ENCODE data around the gene TRPM3.
A peak's percentile ranks its signal among the peaks of the same experiment; 100 is the strongest.

TRPM3 gene

GRCh38 chr9:70532716-70533115, 588.7 kb downstream of the TRPM3 start:
- DNase-seq (ENCODE audit: low read depth in 1 of 2, low spot score in 1 of 2) = no peak

- no peak for DNase-seq (ENCODE audit: low read depth in 1 of 2, low spot score in 1 of 2)
Measured at GRCh38 chr9:70531311-70531710, 590.1 kb downstream of the TRPM3 start.

GRCh38 chr9:70530716-70531115, 590.7 kb downstream of the TRPM3 start:
- no peak for DNase-seq (ENCODE audit: low read depth in 1 of 2, low spot score in 1 of 2)

- no peak for DNase-seq (ENCODE audit: low read depth in 1 of 2, low spot score in 1 of 2)
Measured at GRCh38 chr9:70529833-70530232, 591.6 kb downstream of the TRPM3 start.

GRCh38 chr9:70529377-70529776, 592.0 kb downstream of the TRPM3 start:
- DNase-seq (ENCODE audit: low read depth in 1 of 2, low spot score in 1 of 2) = no peak

GRCh38 chr9:70526902-70527301, 594.5 kb downstream of the TRPM3 start:
- DNase-seq (ENCODE audit: low read depth in 1 of 2, low spot score in 1 of 2) = no peak

GRCh38 chr9:70525519-70525918, 595.9 kb downstream of the TRPM3 start:
- no peak for DNase-seq (ENCODE audit: low read depth in 1 of 2, low spot score in 1 of 2)

- DNase-seq (ENCODE audit: low read depth in 1 of 2, low spot score in 1 of 2) = no peak
Measured at GRCh38 chr9:70519912-70520724, 601.3 kb downstream of the TRPM3 start.

- no peak for DNase-seq (ENCODE audit: low read depth in 1 of 2, low spot score in 1 of 2)
Measured at GRCh38 chr9:70517926-70518610, 603.4 kb downstream of the TRPM3 start.

GRCh38 chr9:70514273-70514672, 607.1 kb downstream of the TRPM3 start:
- no peak for DNase-seq (ENCODE audit: low read depth in 1 of 2, low spot score in 1 of 2)

GRCh38 chr9:70511858-70512257, 609.6 kb downstream of the TRPM3 start:
- DNase-seq (ENCODE audit: low read depth in 1 of 2, low spot score in 1 of 2) = no peak

- DNase-seq (ENCODE audit: low read depth in 1 of 2, low spot score in 1 of 2) = peak in 1 of 2 donors; percentile 3
Measured at GRCh38 chr9:70510157-70510770, 611.2 kb downstream of the TRPM3 start.

GRCh38 chr9:70506159-70506558, 615.3 kb downstream of the TRPM3 start:
- DNase-seq (ENCODE audit: low read depth in 1 of 2, low spot score in 1 of 2) = no peak

GRCh38 chr9:70504834-70505233, 616.6 kb downstream of the TRPM3 start:
- no peak for DNase-seq (ENCODE audit: low read depth in 1 of 2, low spot score in 1 of 2)

- no peak for DNase-seq (ENCODE audit: low read depth in 1 of 2, low spot score in 1 of 2)
Measured at GRCh38 chr9:70502690-70503089, 618.7 kb downstream of the TRPM3 start.

GRCh38 chr9:70500793-70501192, 620.6 kb downstream of the TRPM3 start:
- DNase-seq (ENCODE audit: low read depth in 1 of 2, low spot score in 1 of 2) = no peak

GRCh38 chr9:70499621-70500020, 621.8 kb downstream of the TRPM3 start:
- DNase-seq (ENCODE audit: low read depth in 1 of 2, low spot score in 1 of 2) = no peak

- DNase-seq (ENCODE audit: low read depth in 1 of 2, low spot score in 1 of 2) = no peak
Measured at GRCh38 chr9:70498866-70499265, 622.6 kb downstream of the TRPM3 start.

- DNase-seq (ENCODE audit: low read depth in 1 of 2, low spot score in 1 of 2) = no peak
Measured at GRCh38 chr9:70496244-70496643, 625.2 kb downstream of the TRPM3 start.

GRCh38 chr9:70495514-70495913, 625.9 kb downstream of the TRPM3 start:
- DNase-seq (ENCODE audit: low read depth in 1 of 2, low spot score in 1 of 2) = no peak

GRCh38 chr9:70494221-70494620, 627.2 kb downstream of the TRPM3 start:
- no peak for DNase-seq (ENCODE audit: low read depth in 1 of 2, low spot score in 1 of 2)

GRCh38 chr9:70493029-70493428, 628.4 kb downstream of the TRPM3 start:
- no peak for DNase-seq (ENCODE audit: low read depth in 1 of 2, low spot score in 1 of 2)

All from stimulated activated CD4-positive, alpha-beta T cell treated with anti-CD3 and anti-CD28 coated beads, Interleukin-15, amount 100 ng/mL, for 1 hour (primary cell).